ENCODE measurements around the gene FRS3. TPM values are rescaled to one million over a fixed set of nuclear protein-coding genes. Genes with fewer than 3 reads are reported as not detected.

The FRS3 gene
- total RNA-seq, 1 donor from 2014 or later = 5.9 TPM

DNA sequence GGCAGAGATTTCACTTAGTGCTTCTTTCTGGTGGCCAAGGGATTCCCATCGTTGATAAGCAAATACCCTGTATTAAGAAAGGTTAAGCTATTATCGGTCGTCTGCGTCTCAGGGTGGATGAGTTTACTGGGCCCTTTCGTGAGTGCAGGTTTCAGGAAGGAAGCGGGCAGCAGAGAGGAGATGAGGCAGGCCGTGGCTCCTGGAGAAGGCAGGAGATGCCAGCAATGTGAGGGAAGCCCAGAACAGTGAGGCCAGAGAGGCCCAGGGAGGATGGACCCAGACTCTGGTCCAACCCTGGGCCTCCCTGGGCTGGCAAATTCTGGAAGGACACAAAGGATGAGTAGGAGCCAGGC is 55.5 kb downstream of the FRS3 start:
- Histone ChIP-seq H3K4me1 (peaks cover 61% of the 10 kb centered on the region), H3K9me3 (no peaks in the 10 kb centered on the region), H3K27me3 (ENCODE audit: low read depth) (no peaks in the 10 kb centered on the region), H3K36me3 (no peaks in the 10 kb centered on the region), H3K27ac (peak overlapping the region; percentile 80), H3K4me3 (no peak overlapping the region)
- intact Hi-C loops (cut with DNase I) = no loop called here
- ATAC-seq = no peak
- TF ChIP-seq, protein P1, sequence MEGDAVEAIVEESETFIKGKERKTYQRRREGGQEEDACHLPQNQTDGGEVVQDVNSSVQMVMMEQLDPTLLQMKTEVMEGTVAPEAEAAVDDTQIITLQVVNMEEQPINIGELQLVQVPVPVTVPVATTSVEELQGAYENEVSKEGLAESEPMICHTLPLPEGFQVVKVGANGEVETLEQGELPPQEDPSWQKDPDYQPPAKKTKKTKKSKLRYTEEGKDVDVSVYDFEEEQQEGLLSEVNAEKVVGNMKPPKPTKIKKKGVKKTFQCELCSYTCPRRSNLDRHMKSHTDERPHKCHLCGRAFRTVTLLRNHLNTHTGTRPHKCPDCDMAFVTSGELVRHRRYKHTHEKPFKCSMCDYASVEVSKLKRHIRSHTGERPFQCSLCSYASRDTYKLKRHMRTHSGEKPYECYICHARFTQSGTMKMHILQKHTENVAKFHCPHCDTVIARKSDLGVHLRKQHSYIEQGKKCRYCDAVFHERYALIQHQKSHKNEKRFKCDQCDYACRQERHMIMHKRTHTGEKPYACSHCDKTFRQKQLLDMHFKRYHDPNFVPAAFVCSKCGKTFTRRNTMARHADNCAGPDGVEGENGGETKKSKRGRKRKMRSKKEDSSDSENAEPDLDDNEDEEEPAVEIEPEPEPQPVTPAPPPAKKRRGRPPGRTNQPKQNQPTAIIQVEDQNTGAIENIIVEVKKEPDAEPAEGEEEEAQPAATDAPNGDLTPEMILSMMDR (IDR thresholded peaks at IDR 0.05) = no peak
- no peak for DNase-seq

DNA sequence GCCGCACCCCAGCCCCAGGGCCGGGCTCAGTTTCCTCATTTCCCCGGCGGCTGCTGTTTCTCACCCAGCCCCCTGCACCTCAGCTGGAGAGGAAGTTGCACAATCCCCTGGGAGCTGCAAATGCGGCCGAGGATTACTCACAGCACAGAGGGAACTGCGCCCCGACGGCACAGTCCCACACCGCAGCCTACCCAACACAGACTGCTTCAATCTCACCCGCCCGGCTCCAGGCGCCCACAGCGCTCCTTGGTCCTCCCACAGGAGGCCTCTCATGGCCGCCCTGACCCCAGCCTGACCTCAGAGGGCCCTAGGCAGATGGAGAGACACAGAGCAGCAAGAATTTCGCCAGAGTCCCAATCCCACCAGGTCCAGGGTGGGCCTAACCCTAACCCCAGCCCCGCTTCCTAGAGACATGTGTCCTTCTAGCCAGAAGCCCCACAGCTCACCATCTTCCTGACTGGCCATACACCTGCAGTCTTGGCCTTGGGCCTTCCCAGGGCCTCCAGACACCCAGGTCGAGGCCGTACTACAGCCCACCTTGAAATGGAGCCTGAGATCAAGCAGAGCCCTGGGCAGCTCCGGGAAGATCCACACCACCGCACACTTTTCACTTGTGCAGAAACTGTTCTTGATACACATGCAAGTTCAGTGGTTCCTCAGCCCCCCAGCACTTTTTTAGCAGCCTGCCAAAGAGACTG is 56.0 kb downstream of the FRS3 start:
- TF ChIP-seq, protein P1 (IDR thresholded peaks at IDR 0.05) = no peak
- peak; percentile 93 to 94 for ATAC-seq
- peaks cover 56% of the 10 kb centered on the region for H3K4me1 ChIP-seq

GRCh38 chr6:41722969-41723529 is 56.7 kb downstream of the FRS3 start:
- Histone ChIP-seq H3K27ac (peak overlapping the region; percentile 80), H3K4me1 (peaks cover 55% of the 10 kb centered on the region), H3K27me3 (ENCODE audit: low read depth) (no peaks in the 10 kb centered on the region), H3K9me3 (no peaks in the 10 kb centered on the region), H3K4me3 (peak overlapping the region; percentile 32), H3K36me3 (no peaks in the 10 kb centered on the region)
- TF ChIP-seq, protein P1 (IDR thresholded peaks at IDR 0.05) = no peak
- DNase-seq = no peak
- ATAC-seq = peak; percentile 2 to 3
- intact Hi-C loops (cut with DNase I) = no loop called here

More for the DNA sequence above, 56.0 kb downstream of the FRS3 start:
- Histone ChIP-seq H3K27me3 (ENCODE audit: low read depth) (no peaks in the 10 kb centered on the region), H3K9me3 (no peaks in the 10 kb centered on the region), H3K27ac (peak overlapping the region; percentile 80), H3K36me3 (no peaks in the 10 kb centered on the region), H3K4me3 (peak overlapping the region; percentile 32)
- DNase-seq = peak; percentile 93
- intact Hi-C loops (cut with DNase I) = no loop called here

GRCh38 chr6:41721414-41721813 is 58.3 kb downstream of the FRS3 start:
- Histone ChIP-seq H3K27ac (no peak overlapping the region), H3K27me3 (ENCODE audit: low read depth) (no peaks in the 10 kb centered on the region), H3K4me3 (no peak overlapping the region), H3K9me3 (no peaks in the 10 kb centered on the region), H3K36me3 (no peaks in the 10 kb centered on the region), H3K4me1 (peaks cover 70% of the 10 kb centered on the region)
- intact Hi-C loops (cut with DNase I) = no loop called here
- peak; percentile 14 for DNase-seq
- TF ChIP-seq, protein P1 (IDR thresholded peaks at IDR 0.05) = no peak
- ATAC-seq = no peak

DNA sequence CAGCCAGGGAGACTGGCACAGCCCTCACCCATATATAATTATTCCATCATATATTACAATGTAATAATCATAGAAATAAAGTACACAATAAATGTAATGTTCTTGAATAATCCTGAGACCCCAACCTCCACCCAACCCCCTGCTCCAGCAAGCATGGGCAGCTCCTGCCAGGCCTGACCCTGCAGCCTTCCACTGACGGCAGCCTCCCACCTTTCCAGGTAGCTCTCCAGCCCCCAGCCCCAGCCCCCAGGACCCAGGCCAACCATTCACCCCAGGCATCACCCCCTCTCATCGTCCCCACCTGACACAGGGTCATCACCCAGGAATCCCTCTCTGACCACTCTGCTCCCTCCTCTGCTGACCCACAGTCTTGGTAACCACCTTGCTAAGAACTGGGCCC is 58.9 kb downstream of the FRS3 start:
- Histone ChIP-seq H3K9me3 (no peaks in the 10 kb centered on the region), H3K4me1 (peaks cover 76% of the 10 kb centered on the region), H3K27ac (no peak overlapping the region), H3K4me3 (no peak overlapping the region), H3K27me3 (ENCODE audit: low read depth) (no peaks in the 10 kb centered on the region), H3K36me3 (no peaks in the 10 kb centered on the region)
- DNase-seq = peak; percentile 23
- TF ChIP-seq, protein P1 (IDR thresholded peaks at IDR 0.05) = no peak
- intact Hi-C loops (cut with DNase I) = no loop called here
- ATAC-seq = no peak

Data from lower lobe of right lung (tissue), 2 donors.